Ovary (tissue), 9 donors: ENCODE data around the gene TSTD2. TPM values are rescaled to one million over a fixed set of nuclear protein-coding genes. Genes with fewer than 3 reads are reported as not detected.

ENCODE experiments used
- DNase-seq, 5 donors: peaks; one replicate each; pipeline ENCODE4 v3.0.0-alpha.2; 2019 to 2020
- H3K27ac ChIP-seq, 2 donors: fragments of 200-600 bp; one replicate each; pipeline versions ENCODE4 v1.5.1 to v1.8.0; 2019 to 2022
- H3K27me3 ChIP-seq: fragments of 200-600 bp; one replicate; pipeline ENCODE4 v1.8.0; 2022
- H3K36me3 ChIP-seq: fragments of 200-600 bp; sonication (generic); one replicate; pipeline ENCODE4 v1.5.1; 2019
- H3K4me1 ChIP-seq: one replicate; pipeline ENCODE4 v1.8.1; 2013; ENCODE audit warnings: mild to moderate bottlenecking, moderate library complexity; ENCODE audit not compliant: insufficient read depth
- H3K4me3 ChIP-seq: fragments of 200-600 bp; sonication (generic); one replicate; pipeline ENCODE4 v1.5.1; 2017
- H3K9me3 ChIP-seq, 2 donors: fragments of 200-600 bp in 1 of 2; sonication (generic) in 1 of 2; one replicate each; pipeline versions ENCODE4 v1.5.1 to v1.8.1; 2013 to 2019; ENCODE audit warnings: mild to moderate bottlenecking in 1 of 2, moderate library complexity in 1 of 2
- EP300 ChIP-seq: sonication (generic); formaldehyde crosslinking; IDR thresholded peaks from one replicate; pipeline ENCODE4 v1.6.1; 2017; ENCODE audit warnings: antibody characterized with exemption
- POLR2A ChIP-seq: fragments of 450-650 bp; IDR thresholded peaks from one replicate; pipeline ENCODE4 v1.6.1; 2017; ENCODE audit warnings: antibody characterized with exemption, mild to moderate bottlenecking, moderate library complexity
- WGBS, 3 donors: extraction: QIAGEN DNeasy Blood & Tissue Kit in 1 of 3; methylation state at CpG; one replicate each; pipeline versions ENCODE4 v1.1.5 to v1.1.7; 2013 to 2017; 5-methylcytosine and 5-hydroxymethylcytosine counted together
- intact Hi-C, 4 donors: fragments of 100-400 bp; cut with DNase I; formaldehyde crosslinking; loops; one replicate each; pipeline versions ENCODE4 v1.11.0 to v1.15.1; 2022 to 2023
- polyA plus RNA-seq, 2 donors: library from polyadenylated mRNA; stranded (reverse); fragments of 200-250 nt in 1 of 2; fragments of 350-450 nt in 1 of 2; fragmentation: Illumina TruSeq in 1 of 2; extraction: RNeasy Lipid Tissue Mini Kit (QIAGEN cat#74804) in 1 of 2; gene quantifications; one replicate each; pipeline ENCODE4 v1.2.3, GENCODE V29; 2013 to 2014
- total RNA-seq, 7 donors: library from RNA; depleted of rRNA in 2 of 7; stranded (reverse); fragments of >200 nt in 2 of 7; fragmentation: NEBNext Ultra II Directional in 3 of 7; extraction: Animal tissue kit (Norgen Biotek cat#: 25700) in 3 of 7; gene quantifications; one replicate each; pipeline versions ENCODE4 v1.1.0 to v1.2.4, GENCODE V29; 2016 to 2023
- TF ChIP-seq, protein P1 (sequence below), 3 donors: fragments of 450-650 bp in 2 of 3; fragments of 200-600 bp in 1 of 3; IDR thresholded peaks; one replicate each; pipeline versions ENCODE4 v1.5.1 to v1.8.0; 2016 to 2022; ENCODE audit warnings: antibody characterized with exemption in 3 of 3, mild to moderate bottlenecking in 1 of 3
- donor health status: DM: no; HTN: no; CAD: no; lungs with moderate emphysema.
- donor health status: DM: no; HTN: no; CAD: no.
- donor health status: Bipolar disorder and iron deficiency.
- donor health status: DM: yes; HTN: yes; CAD: no.
- donor health status: DM: no; HTN: no; CAD: no.
- donor health status: DM: yes; HTN: yes; CAD: no.

The TSTD2 gene
- total and polyA plus RNA-seq, 9 donors = 11.4 to 32.2 (median 18.9) TPM

DNA sequence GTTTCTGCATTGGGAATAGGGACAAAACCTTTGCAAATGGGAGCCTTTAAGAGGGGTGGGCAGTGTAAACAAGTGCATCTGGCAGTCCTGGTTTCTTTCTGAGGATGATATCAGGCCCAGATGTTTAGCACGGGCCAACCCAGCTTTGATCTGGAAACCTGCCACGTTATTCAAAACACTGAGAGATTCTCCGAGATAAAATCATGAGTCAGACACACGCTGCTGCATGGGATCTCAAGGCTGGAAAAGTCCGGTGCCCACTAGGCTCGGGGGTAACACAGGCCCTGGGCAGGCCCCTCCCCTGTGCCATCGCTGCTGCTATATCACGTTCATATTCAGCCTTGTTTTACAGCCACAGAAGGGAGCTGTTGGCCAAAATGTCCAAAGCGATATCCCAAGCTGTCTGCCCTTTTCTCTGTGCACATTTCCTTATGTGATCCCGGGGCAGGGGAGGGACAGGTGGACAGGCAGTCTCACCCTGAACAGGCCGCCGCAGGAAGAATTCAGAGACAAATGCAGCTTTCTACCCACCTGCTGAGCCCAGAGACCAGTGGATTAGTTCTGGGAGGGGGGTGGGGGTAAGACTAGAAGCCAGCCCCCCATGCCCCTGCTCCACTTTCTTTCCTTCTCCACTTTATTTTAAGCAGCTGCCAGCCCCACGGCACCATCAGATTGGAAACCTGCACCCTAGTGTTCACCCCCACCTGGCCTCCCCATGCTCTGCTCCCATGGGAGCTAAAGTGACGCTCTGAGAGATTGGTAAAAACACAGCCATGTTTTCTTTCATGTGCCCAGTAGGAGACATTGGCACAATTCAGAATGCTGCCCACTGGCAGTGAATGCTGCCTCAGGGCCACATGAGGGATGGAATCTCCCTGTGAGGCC is 68.6 kb downstream of the TSTD2 start:
- 31 to 43% (median 42%) methylated on average over 14 of the region's 14 CpGs for WGBS, 3 donors
- H3K27me3 ChIP-seq = no peaks in the 10 kb centered on the region
- peak overlapping the region; percentile 34 to 59 for H3K27ac ChIP-seq
- DNase-seq = peak in 3 of 5 donors; percentile 29 to 49 (median 37)
- intact Hi-C loops = no loop called here
- H3K4me1 ChIP-seq = peaks cover 11% of the 10 kb centered on the region
- no peak overlapping the region for H3K4me3 ChIP-seq
- H3K9me3 ChIP-seq = no peaks in the 10 kb centered on the region
- H3K36me3 ChIP-seq = no peaks in the 10 kb centered on the region
- TF ChIP-seq, protein P1, sequence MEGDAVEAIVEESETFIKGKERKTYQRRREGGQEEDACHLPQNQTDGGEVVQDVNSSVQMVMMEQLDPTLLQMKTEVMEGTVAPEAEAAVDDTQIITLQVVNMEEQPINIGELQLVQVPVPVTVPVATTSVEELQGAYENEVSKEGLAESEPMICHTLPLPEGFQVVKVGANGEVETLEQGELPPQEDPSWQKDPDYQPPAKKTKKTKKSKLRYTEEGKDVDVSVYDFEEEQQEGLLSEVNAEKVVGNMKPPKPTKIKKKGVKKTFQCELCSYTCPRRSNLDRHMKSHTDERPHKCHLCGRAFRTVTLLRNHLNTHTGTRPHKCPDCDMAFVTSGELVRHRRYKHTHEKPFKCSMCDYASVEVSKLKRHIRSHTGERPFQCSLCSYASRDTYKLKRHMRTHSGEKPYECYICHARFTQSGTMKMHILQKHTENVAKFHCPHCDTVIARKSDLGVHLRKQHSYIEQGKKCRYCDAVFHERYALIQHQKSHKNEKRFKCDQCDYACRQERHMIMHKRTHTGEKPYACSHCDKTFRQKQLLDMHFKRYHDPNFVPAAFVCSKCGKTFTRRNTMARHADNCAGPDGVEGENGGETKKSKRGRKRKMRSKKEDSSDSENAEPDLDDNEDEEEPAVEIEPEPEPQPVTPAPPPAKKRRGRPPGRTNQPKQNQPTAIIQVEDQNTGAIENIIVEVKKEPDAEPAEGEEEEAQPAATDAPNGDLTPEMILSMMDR (IDR thresholded peaks at IDR 0.05) = no peak
- TF ChIP-seq POLR2A = no peak
- TF ChIP-seq EP300 = no peak

DNA sequence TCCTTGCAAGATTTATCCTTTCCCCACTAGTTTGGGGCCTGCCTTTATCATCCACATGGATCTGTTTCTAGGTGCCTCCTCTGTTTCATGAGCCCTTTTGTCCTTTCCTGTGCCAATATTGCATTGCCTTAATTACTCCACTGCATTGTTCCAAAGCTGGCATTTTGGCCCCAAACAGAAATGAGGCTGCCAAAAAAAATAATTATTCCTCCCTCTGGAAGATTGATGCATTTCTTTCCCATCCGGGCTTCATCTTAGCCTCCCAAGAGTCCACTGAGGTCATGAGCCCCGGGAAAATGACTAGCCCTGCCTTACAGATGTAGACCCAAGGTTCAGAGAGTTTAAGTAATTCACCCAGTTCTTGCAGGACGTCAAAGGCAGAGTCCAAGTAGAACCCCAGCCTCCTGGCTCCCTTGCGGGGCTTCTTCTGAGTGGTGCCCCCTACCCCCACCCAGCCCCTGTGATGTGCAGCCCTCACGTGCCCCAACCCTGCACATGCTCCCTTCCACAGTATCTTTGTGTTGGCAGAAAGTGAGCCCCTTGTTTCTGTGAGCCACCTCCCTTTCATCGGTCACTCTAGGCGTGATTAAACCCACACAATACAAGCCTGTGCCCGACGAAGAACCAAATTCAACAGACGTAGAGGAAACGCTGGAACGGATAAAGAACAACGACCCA is 69.6 kb downstream of the TSTD2 start:
- no peaks in the 10 kb centered on the region for H3K9me3 ChIP-seq
- peak in 1 of 5 donors; percentile 8 for DNase-seq
- peaks cover 18% of the 10 kb centered on the region for H3K4me1 ChIP-seq
- TF ChIP-seq, protein P1 (IDR thresholded peaks at IDR 0.05) = no peak
- no peaks in the 10 kb centered on the region for H3K27me3 ChIP-seq
- WGBS, 3 donors = 77 to 78% (median 77%) methylated on average over 13 of the region's 13 CpGs
- H3K27ac ChIP-seq = peak overlapping the region in 1 of 2 donors; percentile 34
- H3K4me3 ChIP-seq = no peak overlapping the region
- intact Hi-C loops = no loop called here
- H3K36me3 ChIP-seq = no peaks in the 10 kb centered on the region

DNA sequence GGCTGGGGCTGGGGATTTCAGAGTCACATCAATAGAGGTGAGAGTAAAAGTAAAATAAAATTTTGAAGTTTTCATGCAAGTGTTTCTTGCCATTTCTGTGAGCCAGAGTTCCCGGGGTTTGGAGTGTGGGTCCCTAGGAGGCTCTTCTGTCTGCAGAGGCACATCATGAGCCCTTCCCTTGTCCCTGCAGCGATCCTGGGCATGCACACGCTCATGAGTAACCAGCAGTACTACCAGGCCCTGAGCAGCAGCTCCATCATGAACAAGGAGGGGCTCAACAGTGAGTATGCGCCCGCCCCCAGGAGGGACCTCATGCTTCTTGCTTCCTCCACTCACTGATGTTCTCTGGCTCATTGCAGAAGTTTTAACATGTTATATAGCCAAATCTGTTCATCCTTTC is 70.6 kb downstream of the TSTD2 start:
- no peak overlapping the region for H3K27ac ChIP-seq
- intact Hi-C loops = no loop called here

DNA sequence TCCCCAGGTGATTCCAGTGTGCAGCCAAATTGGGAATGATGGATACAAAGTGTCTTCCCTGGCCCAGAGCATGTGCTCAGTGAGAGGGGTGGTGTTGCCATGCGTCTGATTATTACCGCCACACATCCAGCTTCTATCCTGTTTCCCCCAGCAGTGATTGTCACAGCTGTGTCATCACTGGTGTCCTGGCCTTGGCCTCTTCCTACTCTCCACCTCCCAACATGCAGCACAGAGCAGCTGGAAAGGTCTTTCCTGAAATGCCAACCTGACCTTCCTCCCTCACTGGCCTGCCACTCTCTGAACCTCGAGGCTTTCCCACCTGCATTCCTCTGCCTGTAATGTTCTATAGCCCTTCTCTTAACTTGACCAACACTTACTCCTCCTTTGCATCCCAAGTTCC is 71.7 kb downstream of the TSTD2 start:
- Histone ChIP-seq H3K9me3 (no peaks in the 10 kb centered on the region), H3K27me3 (no peaks in the 10 kb centered on the region), H3K36me3 (no peaks in the 10 kb centered on the region), H3K4me1 (peaks cover 31% of the 10 kb centered on the region), H3K4me3 (no peak overlapping the region), H3K27ac (no peak overlapping the region)
- no peak for TF ChIP-seq EP300
- TF ChIP-seq, protein P1 (IDR thresholded peaks at IDR 0.05) = no peak
- no peak for TF ChIP-seq POLR2A
- 63 to 82% (median 75%) methylated on average over 3 of the region's 3 CpGs for WGBS, 3 donors
- no peak for DNase-seq
- intact Hi-C loops = no loop called here

More for the DNA sequence above, 70.6 kb downstream of the TSTD2 start:
- TF ChIP-seq, protein P1 (IDR thresholded peaks at IDR 0.05) = no peak
- TF ChIP-seq EP300 (no peak), POLR2A (no peak)
- Histone ChIP-seq H3K9me3 (no peaks in the 10 kb centered on the region), H3K36me3 (no peaks in the 10 kb centered on the region), H3K27me3 (no peaks in the 10 kb centered on the region), H3K4me1 (peaks cover 23% of the 10 kb centered on the region), H3K4me3 (no peak overlapping the region)
- WGBS, 3 donors = 85 to 96% (median 94%) methylated on average over 5 of the region's 5 CpGs
- DNase-seq = no peak
